ENCODE data around the gene KARS1.

- no peak for TF ChIP-seq EZH2phosphoT487 (IDR thresholded peaks at IDR 0.05; ENCODE audit: insufficient read depth, low read depth)
- TF ChIP-seq EZH2 (IDR thresholded peaks at IDR 0.05; ENCODE audit: insufficient read depth, poor library complexity, severe bottlenecking): no peak
Measured at GRCh38 chr16:75640598-75640997, 6.9 kb downstream of the KARS1 start.

Data from GM23248 (cell line).